Keratinocyte (primary cell): ENCODE results near the gene PARD6G.

Source experiments
- CTCF ChIP-seq, 3 experiments: IDR thresholded peaks in 1 of 3; conservative IDR thresholded peaks in 1 of 3; optimal IDR thresholded peaks in 1 of 3; 2 replicates in 2 of 3; 3 replicates in 1 of 3; pipeline versions ENCODE3 to v1.5.1; 2011; ENCODE audit warnings: low read length in 3 of 3, mild to moderate bottlenecking in 3 of 3, moderate library complexity in 2 of 3, control low read depth in 1 of 3, inconsistent platforms in 1 of 3; ENCODE audit not compliant: insufficient read depth in 2 of 3; ENCODE audit errors: extremely low read depth in 1 of 3
- EZH2 ChIP-seq: IDR thresholded peaks from one replicate; pipeline ENCODE4 v1.6.1; 2012; ENCODE audit warnings: inconsistent platforms, mild to moderate bottlenecking, low read length, moderate library complexity

DNA sequence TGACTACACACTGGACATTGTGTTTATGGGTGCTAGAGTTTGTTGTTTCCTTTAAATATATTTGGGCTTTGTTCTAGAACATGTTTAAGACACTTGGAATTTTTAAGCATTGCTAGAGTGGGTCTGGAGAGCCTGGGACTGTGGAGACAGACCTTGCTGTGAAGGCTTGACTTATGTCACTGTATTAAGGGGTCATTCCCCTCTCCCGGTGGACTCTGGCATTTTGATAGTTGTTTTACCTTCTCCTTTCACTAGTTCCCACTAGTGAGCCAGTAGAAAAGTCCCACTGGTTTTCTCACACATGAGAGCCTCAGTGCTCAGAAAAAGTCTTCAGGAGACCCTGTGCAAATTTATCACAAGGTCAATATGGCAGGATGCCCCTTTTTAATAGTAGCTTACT lies 119.7 kb downstream of the PARD6G start:
- no peak for TF ChIP-seq CTCF (optimal IDR thresholded peaks at IDR 0.05 in 1 of 3, IDR thresholded peaks at IDR 0.05 in 1 of 3, conservative IDR thresholded peaks at IDR 0.05 in 1 of 3; ENCODE audit: extremely low read depth in 1 of 3, insufficient read depth in 2 of 3, low read length in 3 of 3)
- no peak for TF ChIP-seq EZH2
